ENCODE measurements around the gene OR10G7.
"Not testable (repeated sequence)": the region's sequence is repeated elsewhere in the genome, so short reads cannot be mapped to it uniquely, and the experiment has no call there.

Gene OR10G7

DNA sequence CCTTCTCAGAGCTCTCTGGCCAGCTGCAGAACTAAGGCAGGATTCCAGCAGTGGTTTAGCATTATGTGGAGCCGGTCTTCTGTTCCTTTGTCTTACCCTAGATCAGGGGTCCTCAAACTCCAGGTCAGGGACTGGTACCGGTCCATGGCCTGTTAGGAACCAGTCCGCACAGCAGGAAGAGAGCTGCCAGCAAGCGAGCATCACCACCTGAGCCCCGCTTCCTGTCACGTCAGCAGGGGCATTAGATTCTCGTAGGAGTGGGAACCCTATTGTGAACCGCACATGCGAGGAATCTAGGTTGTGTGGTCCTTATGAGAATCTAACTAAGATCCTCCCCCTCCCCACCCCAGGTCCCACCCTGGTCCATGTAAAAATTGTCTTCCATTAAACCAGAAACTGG, 1.6 kb downstream of the OR10G7 start:
- DNase-seq (ENCODE audit: low read depth in 2 of 2), result no peak

DNA sequence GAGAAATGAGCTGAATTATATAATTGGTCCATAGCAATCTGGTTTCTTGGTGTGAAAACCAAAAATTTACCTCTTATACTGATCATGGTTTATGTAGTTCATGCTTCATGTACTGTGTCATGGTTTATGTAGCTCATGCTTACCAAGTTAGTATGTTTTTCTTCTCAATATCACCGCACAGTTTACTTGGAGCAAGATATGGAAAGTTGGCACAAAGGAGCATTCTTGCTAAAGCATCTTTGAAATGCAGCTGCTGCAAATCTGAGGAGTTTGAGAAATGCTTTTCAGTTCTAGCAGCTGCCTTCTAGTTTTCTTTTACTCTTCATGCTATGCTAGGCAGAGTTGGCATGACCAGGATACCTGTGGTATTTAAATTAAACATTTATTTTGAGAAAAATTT, 4.5 kb downstream of the OR10G7 start:
- no peak for DNase-seq (ENCODE audit: low read depth in 2 of 2)

DNA sequence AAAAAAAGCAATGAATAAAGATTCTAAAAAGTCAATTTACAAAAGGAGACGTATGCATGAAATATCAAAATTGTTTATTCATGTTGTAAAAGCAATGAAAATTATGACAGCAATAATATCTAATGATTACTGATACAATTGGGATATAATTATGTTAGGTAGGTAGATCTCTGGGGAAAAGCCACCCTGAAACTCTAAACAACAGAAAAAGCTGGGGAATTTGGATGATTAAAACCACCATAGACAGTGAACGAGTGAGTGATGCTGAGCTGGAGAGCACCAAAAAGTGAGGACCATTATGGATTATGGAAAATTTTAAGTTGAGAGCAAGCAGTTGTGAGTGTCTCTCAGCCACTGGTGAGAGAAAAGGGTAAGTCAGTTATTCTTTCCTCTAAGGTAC, 14.6 kb downstream of the OR10G7 start, which contains the start of gene OR10G8:
Gene OR10G8, plus strand, starts transcription at position 301 of the 400 bp plus-strand sequence. CDS start 2,825 bp downstream, outside the sequence.
- no peak for DNase-seq (ENCODE audit: low read depth in 2 of 2)

DNA sequence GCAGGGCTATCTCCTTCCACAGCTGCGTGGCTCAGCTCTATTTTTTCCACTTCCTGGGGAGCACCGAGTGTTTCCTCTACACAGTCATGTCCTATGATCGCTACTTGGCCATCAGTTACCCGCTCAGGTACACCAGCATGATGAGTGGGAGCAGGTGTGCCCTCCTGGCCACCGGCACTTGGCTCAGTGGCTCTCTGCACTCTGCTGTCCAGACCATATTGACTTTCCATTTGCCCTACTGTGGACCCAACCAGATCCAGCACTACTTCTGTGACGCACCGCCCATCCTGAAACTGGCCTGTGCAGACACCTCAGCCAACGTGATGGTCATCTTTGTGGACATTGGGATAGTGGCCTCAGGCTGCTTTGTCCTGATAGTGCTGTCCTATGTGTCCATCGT, 25.3 kb downstream of the OR10G7 start:
- DNase-seq (ENCODE audit: low read depth in 2 of 2), result not testable (repeated sequence)

DNA sequence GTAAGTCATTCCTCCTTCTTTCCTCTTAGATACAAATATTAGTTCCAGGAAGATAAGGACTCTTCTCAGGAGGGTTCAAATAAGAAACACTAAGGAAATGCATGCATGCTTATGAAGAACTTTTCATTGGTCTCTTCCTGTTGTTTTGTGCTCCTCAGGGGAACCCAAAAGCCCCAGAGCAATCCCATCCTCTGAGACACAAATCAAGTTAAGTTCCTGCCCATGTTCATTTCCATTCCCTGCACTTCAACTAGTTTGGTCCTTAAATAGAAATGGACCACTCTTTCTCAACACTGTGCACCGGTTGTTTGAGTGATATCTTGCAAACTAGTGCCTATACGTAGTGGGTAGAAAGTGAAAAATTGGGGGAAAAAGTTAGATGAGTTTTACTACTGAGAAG, 28.4 kb downstream of the OR10G7 start, which contains the start of gene OR10G4:
Gene OR10G4, plus strand, starts transcription at position 301 of the 400 bp plus-strand sequence. CDS start 2,578 bp downstream, outside the sequence.
- no peak for DNase-seq (ENCODE audit: low read depth in 2 of 2)

DNA sequence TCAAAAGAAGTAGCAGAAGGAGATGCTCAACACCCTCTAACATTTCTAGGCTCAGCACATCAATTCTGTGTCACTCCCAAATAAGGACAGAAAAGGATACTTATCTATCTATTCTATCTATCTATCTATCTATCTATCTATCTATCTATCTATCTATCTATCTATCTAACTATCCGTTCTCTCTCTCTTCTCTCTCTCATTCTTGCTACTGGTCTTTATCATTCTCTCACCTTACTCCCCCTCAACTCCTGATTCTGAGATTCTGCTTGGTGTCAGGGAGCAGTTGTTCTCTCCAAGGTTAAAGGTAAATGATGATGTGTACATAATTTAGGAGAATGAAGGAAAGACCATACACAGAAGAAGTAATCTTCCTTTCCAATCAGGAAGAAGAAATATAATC, 46.0 kb downstream of the OR10G7 start, which contains the start of gene OR10G6:
Gene OR10G6, minus strand, starts transcription at position 43 of the 400 bp plus-strand sequence. Its CDS starts 0 bp downstream, at position 43.
- no peak for DNase-seq (ENCODE audit: low read depth in 2 of 2)
